Mesendoderm (in vitro differentiated cells): ENCODE data around the gene ACP2.

Experiments
- DNase-seq: peaks from one replicate; pipeline ENCODE4 v3.0.0; 2013
- H2AK5ac ChIP-seq: 2 replicates; pipeline ENCODE4 v1.6.1; 2013; ENCODE audit warnings: low read length, inconsistent platforms
- H2BK120ac ChIP-seq: 2 replicates; pipeline ENCODE4 v1.6.1; 2013; ENCODE audit warnings: low read depth, mild to moderate bottlenecking, low read length, moderate library complexity, mixed read lengths
- H2BK15ac ChIP-seq: replicated peaks from 2 replicates; pipeline ENCODE4 v1.6.1; 2013; ENCODE audit warnings: low read depth, mild to moderate bottlenecking, moderate library complexity
- H2BK5ac ChIP-seq: 2 replicates; pipeline ENCODE4 v1.6.1; 2013; ENCODE audit warnings: low read length, inconsistent platforms
- H3K18ac ChIP-seq: 2 replicates; pipeline ENCODE4 v1.6.1; 2013; ENCODE audit warnings: mild to moderate bottlenecking, low read length, mixed read lengths
- H3K23ac ChIP-seq: one replicate; pipeline ENCODE4 v1.6.1; 2013; ENCODE audit warnings: low read length
- H3K27ac ChIP-seq: 2 replicates; pipeline ENCODE4 v1.5.1; 2013; ENCODE audit warnings: low read depth, mild to moderate bottlenecking, inconsistent platforms, low read length, moderate library complexity
- H3K27me3 ChIP-seq: 2 replicates; pipeline ENCODE4 v1.6.1; 2013; ENCODE audit warnings: low read length, control low read depth, mild to moderate bottlenecking, inconsistent platforms; ENCODE audit not compliant: insufficient read depth, poor library complexity
- H3K36me3 ChIP-seq: 2 replicates; pipeline ENCODE4 v1.6.1; 2013; ENCODE audit warnings: low read length, inconsistent platforms; ENCODE audit not compliant: control insufficient read depth, insufficient read depth
- H3K4ac ChIP-seq: one replicate; pipeline ENCODE4 v1.6.1; 2013; ENCODE audit warnings: low read depth, mild to moderate bottlenecking, low read length, moderate library complexity
- H3K4me1 ChIP-seq: 2 replicates; pipeline ENCODE4 v1.6.1; 2013; ENCODE audit warnings: low read depth, low read length, inconsistent platforms; ENCODE audit not compliant: control insufficient read depth
- H3K4me2 ChIP-seq: 2 replicates; pipeline ENCODE4 v1.6.1; 2013; ENCODE audit warnings: low read length
- H3K4me3 ChIP-seq: 2 replicates; pipeline ENCODE4 v1.5.1; 2013; ENCODE audit warnings: mild to moderate bottlenecking, low read length
- H3K56ac ChIP-seq: one replicate; pipeline ENCODE4 v1.6.1; 2013; ENCODE audit warnings: low read length
- H3K79me1 ChIP-seq: 2 replicates; pipeline ENCODE4 v1.6.1; 2013; ENCODE audit warnings: low read length, inconsistent platforms
- H3K79me2 ChIP-seq: 2 replicates; pipeline ENCODE4 v1.6.1; 2013; ENCODE audit warnings: mild to moderate bottlenecking, low read length; ENCODE audit not compliant: control insufficient read depth, insufficient read depth
- H3K9ac ChIP-seq: 2 replicates; pipeline ENCODE4 v1.6.1; 2013; ENCODE audit warnings: low read length, inconsistent platforms
- H4K5ac ChIP-seq: one replicate; pipeline ENCODE4 v1.6.1; 2013; ENCODE audit warnings: low read length
- H4K8ac ChIP-seq: one replicate; pipeline ENCODE4 v1.6.1; 2013; ENCODE audit warnings: low read depth, mild to moderate bottlenecking, control low read depth, low read length, moderate library complexity
- WGBS: extraction: QIAGEN DNeasy Blood & Tissue Kit; methylation state at CpG from one replicate; pipeline ENCODE4 v1.1.7; 2013; ENCODE audit warnings: low lambda C conversion rate, missing lambda C conversion rate; ENCODE audit not compliant: insufficient coverage; ENCODE audit errors: extremely low coverage; 5-methylcytosine and 5-hydroxymethylcytosine counted together

Gene ACP2

DNA sequence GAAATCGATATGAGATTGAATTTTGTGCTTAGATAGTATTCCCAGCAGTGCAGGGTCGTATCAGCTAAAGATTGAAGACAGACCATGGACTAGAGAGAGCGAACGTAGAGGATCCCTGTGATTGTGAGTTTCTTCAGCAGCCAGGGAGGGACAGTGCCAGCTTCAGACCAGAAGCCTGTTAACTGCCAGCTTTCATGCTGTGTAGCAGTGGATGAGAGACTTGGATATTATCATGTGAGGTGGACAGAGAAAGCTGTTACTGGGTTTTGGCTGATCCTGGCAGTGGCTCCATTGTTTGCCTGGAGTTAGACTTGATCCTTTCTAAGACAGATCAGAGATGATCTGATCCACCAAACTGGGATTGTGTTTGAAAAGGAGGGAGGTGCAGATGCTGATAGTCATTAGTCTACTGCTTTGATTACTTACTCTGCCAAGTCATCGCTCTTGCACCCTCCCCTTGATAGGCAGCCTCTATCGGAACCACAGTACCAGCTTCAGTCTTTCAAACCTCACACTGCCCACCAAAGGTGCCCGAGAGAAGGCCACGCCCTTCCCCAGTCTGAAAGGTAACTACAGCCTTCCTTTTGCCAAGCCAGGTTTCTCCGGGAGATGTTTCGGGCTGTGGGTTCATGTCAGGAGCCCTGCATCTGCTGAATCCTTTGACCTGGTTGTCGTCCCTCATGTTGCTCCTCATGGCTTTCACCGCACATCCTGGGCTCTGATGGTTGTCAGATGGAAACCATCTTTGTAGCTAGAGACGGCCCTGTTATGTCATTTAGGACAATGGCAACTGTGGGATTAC, 37.6 kb upstream of the ACP2 start:
- H3K79me1 ChIP-seq = no peaks in the 10 kb centered on the region
- H4K5ac ChIP-seq = no peak overlapping the region
- H3K27ac ChIP-seq = no peak overlapping the region
- H3K18ac ChIP-seq = no peak overlapping the region
- H3K56ac ChIP-seq = no peak overlapping the region
- no peaks in the 10 kb centered on the region for H3K4me1 ChIP-seq
- H3K23ac ChIP-seq = no peak overlapping the region
- no peak overlapping the region for H3K9ac ChIP-seq
- H2AK5ac ChIP-seq = no peak overlapping the region
- no peak overlapping the region for H2BK15ac ChIP-seq
- no peaks in the 10 kb centered on the region for H3K79me2 ChIP-seq
- WGBS = no CpG with 5 or more reads among the region's 13 CpGs
- H2BK5ac ChIP-seq = no peak overlapping the region
- H3K4me2 ChIP-seq = no peak overlapping the region
- H4K8ac ChIP-seq = no peak overlapping the region
- no peak overlapping the region for H2BK120ac ChIP-seq
- peaks cover 12% of the 10 kb centered on the region for H3K36me3 ChIP-seq
- no peak for DNase-seq
- H3K4me3 ChIP-seq = no peak overlapping the region
- no peaks in the 10 kb centered on the region for H3K27me3 ChIP-seq
- no peak overlapping the region for H3K4ac ChIP-seq

DNA sequence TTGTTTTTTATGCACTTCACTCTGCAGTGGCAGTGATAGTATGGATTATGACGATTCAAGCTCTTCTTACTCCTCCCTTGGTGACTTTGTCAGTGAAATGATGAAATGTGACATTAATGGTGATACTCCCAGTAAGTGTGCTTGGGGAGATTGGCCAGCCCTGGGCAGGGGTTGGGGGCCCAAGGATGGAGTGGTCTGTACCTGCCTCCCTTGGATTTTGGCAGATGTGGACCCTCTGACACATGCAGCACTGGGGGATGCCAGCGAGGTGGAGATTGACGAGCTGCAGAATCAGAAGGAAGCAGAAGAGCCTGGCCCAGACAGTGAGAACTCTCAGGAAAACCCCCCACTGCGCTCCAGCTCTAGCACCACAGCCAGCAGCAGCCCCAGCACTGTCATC, 35.5 kb upstream of the ACP2 start:
- no peak overlapping the region for H3K27ac ChIP-seq
- H3K4me2 ChIP-seq = no peak overlapping the region
- H3K18ac ChIP-seq = no peak overlapping the region
- no peak overlapping the region for H3K23ac ChIP-seq
- H3K27me3 ChIP-seq = no peaks in the 10 kb centered on the region
- no peak overlapping the region for H3K9ac ChIP-seq
- H3K4me3 ChIP-seq = no peak overlapping the region
- H3K79me2 ChIP-seq = no peaks in the 10 kb centered on the region
- H2BK120ac ChIP-seq = no peak overlapping the region
- H4K5ac ChIP-seq = no peak overlapping the region
- no peak overlapping the region for H3K4ac ChIP-seq
- no peak overlapping the region for H2BK15ac ChIP-seq
- no peak for DNase-seq
- peaks cover 11% of the 10 kb centered on the region for H3K36me3 ChIP-seq
- WGBS = no CpG with 5 or more reads among the region's 4 CpGs
- H4K8ac ChIP-seq = no peak overlapping the region
- no peaks in the 10 kb centered on the region for H3K79me1 ChIP-seq
- no peak overlapping the region for H2AK5ac ChIP-seq
- no peak overlapping the region for H2BK5ac ChIP-seq
- no peak overlapping the region for H3K56ac ChIP-seq
- no peaks in the 10 kb centered on the region for H3K4me1 ChIP-seq

DNA sequence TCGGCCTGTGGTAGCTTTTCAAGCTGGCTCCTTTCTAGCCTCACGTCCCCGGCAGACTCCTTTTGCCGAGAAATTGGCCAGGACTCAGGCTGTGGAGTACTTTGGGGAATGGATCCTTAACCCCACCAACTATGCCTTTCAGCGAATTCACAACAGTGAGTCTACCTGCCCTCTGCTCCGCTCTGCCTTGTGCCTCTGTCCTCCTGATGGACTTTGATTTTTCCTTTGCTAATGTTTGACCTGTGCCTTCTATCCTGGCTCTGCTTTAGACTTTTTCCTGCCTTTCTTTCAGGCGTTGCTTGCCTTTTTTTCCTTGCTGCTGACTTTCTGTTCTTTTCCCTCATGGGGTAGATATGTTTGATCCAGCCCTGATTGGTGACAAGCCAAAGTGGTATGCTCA, 33.8 kb upstream of the ACP2 start:
- H3K79me1 ChIP-seq = no peaks in the 10 kb centered on the region
- no peak overlapping the region for H4K8ac ChIP-seq
- no peak for DNase-seq
- whole genome bisulfite sequencing = no CpG with 5 or more reads among the region's 7 CpGs
- no peak overlapping the region for H2BK120ac ChIP-seq
- no peak overlapping the region for H3K4ac ChIP-seq
- H2BK15ac ChIP-seq = no peak overlapping the region
- peaks cover 7% of the 10 kb centered on the region for H3K36me3 ChIP-seq
- no peak overlapping the region for H3K23ac ChIP-seq
- H3K4me2 ChIP-seq = no peak overlapping the region
- no peak overlapping the region for H3K56ac ChIP-seq
- H3K9ac ChIP-seq = no peak overlapping the region
- H3K4me3 ChIP-seq = no peak overlapping the region
- H3K27ac ChIP-seq = no peak overlapping the region
- no peak overlapping the region for H3K18ac ChIP-seq
- H3K27me3 ChIP-seq = no peaks in the 10 kb centered on the region
- no peak overlapping the region for H4K5ac ChIP-seq
- H2BK5ac ChIP-seq = no peak overlapping the region
- no peaks in the 10 kb centered on the region for H3K4me1 ChIP-seq
- H3K79me2 ChIP-seq = no peaks in the 10 kb centered on the region
- no peak overlapping the region for H2AK5ac ChIP-seq

- Histone ChIP-seq H3K4me1 (no peaks in the 10 kb centered on the region), H3K36me3 (peaks cover 7% of the 10 kb centered on the region), H3K4me2 (no peak overlapping the region), H2BK15ac (no peak overlapping the region), H3K79me2 (no peaks in the 10 kb centered on the region), H3K56ac (no peak overlapping the region), H2AK5ac (no peak overlapping the region), H3K18ac (no peak overlapping the region), H3K23ac (no peak overlapping the region), H3K4ac (no peak overlapping the region), H4K5ac (no peak overlapping the region), H4K8ac (no peak overlapping the region), H3K9ac (no peak overlapping the region), H3K79me1 (no peaks in the 10 kb centered on the region), H2BK5ac (no peak overlapping the region), H2BK120ac (no peak overlapping the region), H3K4me3 (no peak overlapping the region), H3K27me3 (no peaks in the 10 kb centered on the region), H3K27ac (no peak overlapping the region)
- no peak for DNase-seq
- WGBS = no CpG with 5 or more reads among the region's 5 CpGs
Measured at GRCh38 chr11:47280860-47281259, 32.2 kb upstream of the ACP2 start.

DNA sequence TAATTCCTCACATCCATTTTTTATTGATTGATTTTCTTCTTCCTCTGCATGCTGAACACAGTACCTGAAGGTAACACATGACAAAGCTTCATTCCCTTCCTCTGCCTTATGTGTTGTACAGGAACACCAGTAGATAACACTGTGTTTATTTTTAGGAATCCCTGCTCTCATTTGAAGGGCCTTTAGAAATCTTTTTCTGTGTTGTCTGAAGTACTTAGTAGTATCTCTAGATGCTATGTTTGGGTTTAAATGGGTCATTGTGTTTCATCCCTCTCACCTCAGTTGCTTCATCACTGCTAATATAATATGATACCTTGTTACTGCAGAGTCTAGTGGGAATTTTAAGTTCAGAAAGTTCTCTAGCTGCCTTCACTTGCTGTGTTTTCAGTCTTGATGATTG, 31.5 kb upstream of the ACP2 start:
- Histone ChIP-seq H3K36me3 (peaks cover 7% of the 10 kb centered on the region), H2AK5ac (no peak overlapping the region), H3K23ac (no peak overlapping the region), H3K79me1 (peaks cover 2% of the 10 kb centered on the region), H3K4me2 (no peak overlapping the region), H3K27ac (no peak overlapping the region), H2BK120ac (no peak overlapping the region), H2BK5ac (no peak overlapping the region), H3K27me3 (no peaks in the 10 kb centered on the region), H3K18ac (no peak overlapping the region), H2BK15ac (no peak overlapping the region), H3K79me2 (no peaks in the 10 kb centered on the region), H4K8ac (no peak overlapping the region), H3K56ac (no peak overlapping the region), H3K4ac (no peak overlapping the region), H3K4me3 (no peak overlapping the region), H3K4me1 (no peaks in the 10 kb centered on the region), H4K5ac (no peak overlapping the region), H3K9ac (no peak overlapping the region)
- DNase-seq = no peak

GRCh38 chr11:47278769-47279168, 30.2 kb upstream of the ACP2 start:
- no peak overlapping the region for H3K9ac ChIP-seq
- peaks cover 6% of the 10 kb centered on the region for H3K79me1 ChIP-seq
- no peaks in the 10 kb centered on the region for H3K79me2 ChIP-seq

More at GRCh38 chr11:47278769-47279168, 30.2 kb upstream of the ACP2 start:
- Histone ChIP-seq H2BK5ac (no peak overlapping the region), H3K36me3 (peaks cover 2% of the 10 kb centered on the region), H3K27ac (no peak overlapping the region), H3K23ac (no peak overlapping the region), H4K5ac (no peak overlapping the region), H2BK15ac (no peak overlapping the region), H3K4ac (no peak overlapping the region), H3K4me3 (no peak overlapping the region), H3K18ac (no peak overlapping the region), H3K4me2 (no peak overlapping the region), H3K4me1 (no peaks in the 10 kb centered on the region), H3K56ac (no peak overlapping the region), H2AK5ac (no peak overlapping the region), H2BK120ac (no peak overlapping the region), H3K27me3 (no peaks in the 10 kb centered on the region), H4K8ac (no peak overlapping the region)
- WGBS = no CpG with 5 or more reads among the region's 4 CpGs
- DNase-seq = no peak
